Keratinocyte (primary cell): Measurements from ENCODE around the gene RHOG.

Source experiments
- CTCF ChIP-seq, 3 experiments: IDR thresholded peaks in 1 of 3; conservative IDR thresholded peaks in 1 of 3; optimal IDR thresholded peaks in 1 of 3; 2 replicates in 2 of 3; 3 replicates in 1 of 3; pipeline versions ENCODE3 to v1.5.1; 2011; ENCODE audit warnings: low read length in 3 of 3, mild to moderate bottlenecking in 3 of 3, moderate library complexity in 2 of 3, control low read depth in 1 of 3, inconsistent platforms in 1 of 3; ENCODE audit not compliant: insufficient read depth in 2 of 3; ENCODE audit errors: extremely low read depth in 1 of 3
- EZH2 ChIP-seq: IDR thresholded peaks from one replicate; pipeline ENCODE4 v1.6.1; 2012; ENCODE audit warnings: inconsistent platforms, mild to moderate bottlenecking, low read length, moderate library complexity

GRCh38 chr11:3781423-3781822, 59.3 kb downstream of the RHOG start:
- no peak for TF ChIP-seq CTCF (optimal IDR thresholded peaks at IDR 0.05 in 1 of 3, IDR thresholded peaks at IDR 0.05 in 1 of 3, conservative IDR thresholded peaks at IDR 0.05 in 1 of 3; ENCODE audit: extremely low read depth in 1 of 3, insufficient read depth in 2 of 3, low read length in 3 of 3)
- TF ChIP-seq EZH2, result no peak
